Measurements from ENCODE around the gene SPTB.

DNA sequence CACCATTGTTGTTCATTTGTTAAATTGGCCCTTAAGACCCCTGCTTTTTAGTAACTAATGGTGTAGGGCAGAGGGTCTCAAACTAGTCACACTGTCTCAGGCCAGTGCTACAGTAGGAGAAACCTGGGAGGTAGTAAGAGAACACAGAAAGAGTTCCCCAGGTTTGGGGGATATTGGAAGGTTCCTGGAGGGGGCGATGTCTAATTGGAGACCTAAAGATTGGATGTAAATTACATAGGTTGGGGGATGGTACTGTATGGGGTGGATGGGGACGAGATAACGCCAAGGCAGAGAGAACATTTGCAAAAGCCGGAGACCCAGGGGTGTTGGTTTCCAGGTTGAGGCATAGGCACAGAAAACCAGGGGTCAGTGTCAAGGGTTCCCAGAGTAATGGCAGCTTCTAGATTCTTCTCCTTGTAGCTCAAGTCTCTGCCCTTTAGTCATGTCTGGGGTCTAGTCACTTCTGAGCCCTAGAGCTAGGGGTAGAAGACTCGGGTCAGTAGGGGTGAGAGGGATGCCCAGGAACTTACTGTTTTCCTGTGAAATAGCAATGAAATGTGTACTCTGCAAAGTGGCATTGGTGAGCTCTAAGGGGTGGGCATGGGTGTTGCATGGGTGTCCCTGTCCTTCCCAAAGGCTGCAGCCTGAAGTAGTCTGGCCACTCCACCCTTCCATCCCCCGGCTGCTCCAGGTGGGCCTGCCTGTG, 153.7 kb downstream of the SPTB start:
- peak; percentile 47; the same call in 1 of the 2 replicates for TF ChIP-seq CTCF (conservative IDR thresholded peaks at IDR 0.05; ENCODE audit: low read depth, low read length)
- TF ChIP-seq EZH2 (IDR thresholded peaks at IDR 0.05; ENCODE audit: low read length, unreplicated experiment) = no peak
- TF ChIP-seq EZH2phosphoT487 (IDR thresholded peaks at IDR 0.05; ENCODE audit: borderline replicate concordance, low read length) = no peak

Measured in PC-3 (cell line).